NCI-H2196 treated with DMSO at 0.1 percent for 48 hours (cell line): ENCODE measurements around the gene DNAJC8.

Experiments used
- DNase-seq: peaks from one replicate; lab custom pipeline; 2025; ENCODE audit not compliant: unreplicated experiment; lab: John Stamatoyannopoulos, UW

DNAJC8 gene

GRCh38 chr1:28232558-28233263 is at the start of gene DNAJC8:
TSS of gene DNAJC8 (minus strand) at chr1:28233029. CDS start at chr1:28232998, 31 bp downstream.
- DNase-seq = peak; percentile 87

GRCh38 chr1:28281608-28282425 is 49.0 kb upstream of the DNAJC8 start:
- DNase-seq = no peak

- DNase-seq = no peak
Observed at GRCh38 chr1:28280977-28281381, 48.1 kb upstream of the DNAJC8 start.

GRCh38 chr1:28280501-28280900 is 47.7 kb upstream of the DNAJC8 start:
- no peak for DNase-seq

- no peak for DNase-seq
Observed at GRCh38 chr1:28279721-28280120, 46.9 kb upstream of the DNAJC8 start.

GRCh38 chr1:28278763-28279162 is 45.9 kb upstream of the DNAJC8 start:
- DNase-seq = no peak

- DNase-seq = no peak
Observed at GRCh38 chr1:28273216-28273860, 40.5 kb upstream of the DNAJC8 start.

GRCh38 chr1:28272215-28272852 is 39.5 kb upstream of the DNAJC8 start:
- no peak for DNase-seq

- DNase-seq = no peak
Observed at GRCh38 chr1:28269529-28269928, 36.7 kb upstream of the DNAJC8 start.

GRCh38 chr1:28267633-28268032 is 34.8 kb upstream of the DNAJC8 start:
- DNase-seq = no peak

- no peak for DNase-seq
Observed at GRCh38 chr1:28266920-28267322, 34.1 kb upstream of the DNAJC8 start.

GRCh38 chr1:28265577-28265976 is 32.7 kb upstream of the DNAJC8 start:
- DNase-seq = no peak

- DNase-seq = no peak
Observed at GRCh38 chr1:28264897-28265296, 32.1 kb upstream of the DNAJC8 start.

- DNase-seq = no peak
Observed at GRCh38 chr1:28260803-28261174, 28.0 kb upstream of the DNAJC8 start.

- no peak for DNase-seq
Observed at GRCh38 chr1:28259934-28260802, 27.3 kb upstream of the DNAJC8 start.

- peak; percentile 93 for DNase-seq
Observed at GRCh38 chr1:28259252-28259933, 26.6 kb upstream of the DNAJC8 start, which contains the start of gene SESN2. TSS of gene SESN2 (plus strand) at chr1:28259518. CDS start at chr1:28259848, 330 bp downstream.

GRCh38 chr1:28258628-28259251 is 25.9 kb upstream of the DNAJC8 start:
- no peak for DNase-seq

- DNase-seq = no peak
Observed at GRCh38 chr1:28257736-28258135, 24.9 kb upstream of the DNAJC8 start.

GRCh38 chr1:28256197-28256827 is 23.5 kb upstream of the DNAJC8 start:
- no peak for DNase-seq
